Activated CD4-positive, CD25-positive, alpha-beta regulatory T cell treated with anti-CD3 and anti-CD28 coated beads, Interleukin-2, amount 50 U/mL, for 16 hours (primary cell): Measurements from ENCODE around the gene FYCO1.
"Not testable (repeated sequence)": the region's sequence is repeated elsewhere in the genome, so short reads cannot be mapped to it uniquely, and the experiment has no call there.

Source experiments
- DNase-seq: peaks from one replicate; pipeline ENCODE4 v3.0.0-alpha.2; 2020; ENCODE audit warnings: low read depth, low spot score

FYCO1 gene

GRCh38 chr3:46010519-46011113, 15.0 kb upstream of the FYCO1 start:
- no peak for DNase-seq

DNA sequence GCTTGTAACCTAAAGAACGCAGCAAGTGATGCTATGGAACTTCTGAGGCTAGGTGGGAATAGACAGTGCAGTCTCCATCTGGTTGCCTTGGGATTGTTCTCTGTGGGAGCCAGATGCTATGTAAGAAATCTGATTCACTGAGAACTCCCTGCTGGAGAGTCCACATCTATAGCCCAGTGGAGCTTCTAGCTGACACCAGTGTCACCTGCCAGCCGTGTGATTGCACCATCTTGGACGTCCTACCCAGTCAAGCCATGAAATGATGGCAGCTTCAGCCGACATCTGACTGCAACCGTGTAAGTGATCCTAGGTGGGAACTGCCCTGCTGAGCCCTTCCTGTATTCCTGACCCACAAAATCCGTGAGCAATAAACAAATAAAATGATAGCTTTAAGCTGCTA, 12.4 kb upstream of the FYCO1 start:
- no peak for DNase-seq

DNA sequence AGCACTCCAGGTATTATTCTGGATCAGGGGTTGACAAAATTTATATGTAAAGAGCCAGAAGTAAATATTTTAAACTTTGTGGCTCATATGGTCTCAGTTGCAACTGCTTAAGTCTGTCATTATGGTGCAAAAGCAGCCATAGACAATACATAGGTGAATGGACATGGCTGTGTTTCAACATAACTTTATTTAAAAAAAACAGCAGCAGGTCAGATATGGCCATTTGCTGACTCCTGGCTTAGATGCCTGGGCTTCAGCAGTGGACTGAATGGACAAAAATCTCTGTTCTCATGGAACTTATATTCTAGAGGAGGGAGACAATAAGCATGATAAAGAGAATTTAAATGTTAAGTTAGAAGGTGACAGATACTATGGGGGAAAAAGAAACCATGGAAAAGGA, 11.7 kb upstream of the FYCO1 start:
- no peak for DNase-seq

- no peak for DNase-seq
These were observed 10.8 kb upstream of the FYCO1 start for GRCh38 chr3:46006238-46007032.

GRCh38 chr3:46003706-46004105, 8.1 kb upstream of the FYCO1 start:
- not testable (repeated sequence) for DNase-seq

DNA sequence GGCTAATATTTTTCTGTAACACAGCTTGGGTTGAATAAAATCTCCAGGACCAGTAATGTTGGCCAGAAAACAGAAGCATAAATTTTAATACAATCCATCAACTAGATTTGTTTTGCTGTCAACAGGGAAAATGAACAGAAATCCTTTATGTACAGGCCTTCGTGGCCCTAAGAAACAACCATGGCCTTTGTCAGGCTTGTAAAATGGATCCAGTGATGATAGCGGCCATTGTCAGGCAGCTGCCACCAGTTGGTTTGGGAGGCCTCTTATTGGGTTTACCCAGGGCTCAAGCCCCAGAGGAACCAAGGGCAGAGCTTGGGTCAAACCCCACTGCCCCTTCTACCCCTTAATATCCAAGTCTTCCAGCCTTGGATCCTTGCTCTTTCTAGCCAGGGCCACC, 5.6 kb upstream of the FYCO1 start:
- no peak for DNase-seq

DNA sequence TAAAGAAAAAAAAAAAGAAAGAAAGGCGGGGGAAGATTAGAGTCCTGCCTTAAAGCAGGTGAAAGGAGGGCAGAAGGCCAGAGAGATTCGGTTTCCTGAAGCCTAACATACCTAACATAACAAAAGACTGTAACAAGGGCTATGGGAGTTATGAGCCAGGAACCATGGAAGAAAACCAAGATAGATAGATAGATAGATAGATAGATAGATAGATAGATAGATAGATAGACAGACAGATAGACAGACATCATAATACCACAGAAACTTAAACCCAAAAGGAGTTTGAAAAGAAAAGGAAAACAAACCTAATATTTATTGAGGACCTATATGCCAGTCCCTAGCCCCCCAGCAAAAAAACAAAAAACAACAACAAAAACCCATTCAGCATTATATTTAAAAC, 2.3 kb upstream of the FYCO1 start:
- DNase-seq: no peak

- not testable (repeated sequence) for DNase-seq
These were observed 1.9 kb upstream of the FYCO1 start for GRCh38 chr3:45997499-45997898.

DNA sequence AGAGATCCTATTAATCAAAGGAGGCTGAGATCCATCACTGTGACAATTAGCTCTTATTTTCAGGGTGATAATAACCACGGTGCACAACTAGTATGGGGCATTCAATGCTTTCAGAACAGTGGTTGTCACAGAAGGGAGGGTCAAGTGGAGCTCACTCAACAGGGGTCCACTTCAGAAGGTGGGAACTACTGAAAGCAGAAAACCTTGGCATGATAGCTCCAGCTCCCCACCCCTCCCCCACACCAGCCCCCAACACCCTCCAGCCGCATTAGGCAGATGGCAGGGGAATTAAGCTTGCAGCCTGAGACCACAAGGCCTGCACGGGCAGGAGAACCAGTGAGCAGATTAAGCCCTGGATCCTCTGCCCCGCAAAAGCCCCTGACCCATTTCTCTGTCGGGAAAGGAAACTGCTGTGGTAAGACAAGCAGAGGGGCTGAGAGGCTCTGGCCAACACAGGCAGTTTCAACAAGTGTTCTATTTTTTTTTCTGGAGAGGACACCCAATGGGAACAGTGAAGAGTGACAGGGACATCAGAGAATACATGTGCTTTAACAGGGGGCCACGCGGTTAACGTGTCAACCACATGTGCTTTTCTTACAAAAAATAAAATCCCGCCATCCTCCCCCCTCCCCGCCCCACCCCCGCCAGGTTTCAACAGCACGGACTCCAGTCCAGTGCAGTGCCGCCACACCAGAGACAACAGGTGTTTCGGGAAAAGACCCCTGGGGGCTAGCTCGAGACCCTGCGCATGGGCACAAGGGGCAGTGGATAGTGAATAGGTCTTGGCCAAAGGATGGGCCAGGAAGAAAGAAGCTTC, 997 bp downstream of the FYCO1 start:
- DNase-seq: no peak

DNA sequence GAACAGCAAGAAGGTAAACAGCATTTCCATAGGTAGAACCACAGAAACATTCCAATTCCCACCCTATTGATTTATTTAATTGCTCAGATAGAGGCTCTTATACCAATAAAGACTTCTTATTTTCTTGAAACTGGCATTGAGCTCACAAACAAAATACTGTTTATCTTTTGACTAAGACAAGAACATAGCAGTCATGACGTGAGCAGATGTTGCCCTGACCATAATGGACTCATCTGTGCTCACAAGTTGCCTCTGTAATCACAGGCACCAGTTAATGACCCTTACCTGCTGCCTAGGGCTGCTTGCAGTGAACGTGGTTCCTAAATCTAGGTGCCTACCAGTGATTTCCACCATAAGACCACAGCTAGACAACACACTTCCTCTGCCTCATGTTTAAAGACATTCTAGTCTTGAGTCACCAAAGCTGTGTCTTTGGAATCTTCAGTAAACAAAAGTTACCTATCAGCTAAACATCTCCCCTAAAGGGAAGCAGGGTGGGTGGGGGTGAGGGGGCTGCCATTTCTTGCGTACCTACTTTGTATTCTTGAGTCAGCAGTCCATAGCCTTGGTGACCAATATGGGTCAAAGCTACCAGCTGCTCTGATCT, 2.1 kb downstream of the FYCO1 start:
- DNase-seq: no peak

DNA sequence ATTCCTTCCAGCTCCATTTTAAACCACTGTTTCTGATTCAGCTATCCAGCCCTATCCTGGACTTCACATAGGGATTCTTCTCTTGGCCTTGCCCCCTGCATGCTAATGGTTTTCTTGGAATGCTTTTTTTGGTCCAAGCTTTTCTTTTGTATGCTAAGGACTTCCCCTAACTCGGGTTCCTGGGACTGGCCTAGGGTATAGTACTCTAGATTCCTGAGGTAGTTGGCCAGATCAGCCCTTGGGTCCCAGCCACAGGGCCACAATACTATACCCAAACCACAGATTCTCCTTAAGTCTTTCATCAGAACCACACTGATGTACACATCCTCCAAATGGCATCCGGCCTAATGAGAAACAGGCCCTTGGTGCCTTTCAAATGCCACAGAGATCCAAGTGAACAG, 2.8 kb downstream of the FYCO1 start:
- DNase-seq: no peak

DNA sequence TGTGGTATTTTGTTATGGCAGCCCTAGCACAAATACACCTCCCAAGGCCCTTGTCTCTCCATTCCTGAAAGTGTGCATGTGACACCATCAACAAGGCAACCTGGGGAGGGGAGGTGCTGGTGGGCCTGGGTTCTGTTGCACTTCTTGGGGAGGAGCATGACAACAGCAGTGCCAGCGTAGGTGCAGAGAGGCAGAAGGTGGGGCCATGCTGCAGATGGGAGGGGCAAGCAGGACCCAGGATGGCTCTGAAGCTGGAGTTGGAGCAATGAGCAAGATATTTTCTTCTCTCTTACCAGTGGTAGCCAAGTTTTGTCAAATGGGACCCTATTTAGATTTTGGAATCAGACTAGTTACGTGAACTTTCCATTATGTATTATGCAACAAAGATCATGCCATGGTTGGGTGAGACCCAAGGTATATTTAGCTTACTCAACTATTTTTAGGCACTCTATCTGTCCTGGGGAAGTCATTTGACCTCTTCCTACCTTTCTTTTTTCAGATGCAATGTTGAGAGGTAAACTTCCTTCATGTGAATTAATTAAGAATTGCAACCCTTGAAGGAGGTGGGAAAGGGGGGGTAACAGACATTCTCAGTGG, 3.4 kb downstream of the FYCO1 start:
- no peak for DNase-seq

DNA sequence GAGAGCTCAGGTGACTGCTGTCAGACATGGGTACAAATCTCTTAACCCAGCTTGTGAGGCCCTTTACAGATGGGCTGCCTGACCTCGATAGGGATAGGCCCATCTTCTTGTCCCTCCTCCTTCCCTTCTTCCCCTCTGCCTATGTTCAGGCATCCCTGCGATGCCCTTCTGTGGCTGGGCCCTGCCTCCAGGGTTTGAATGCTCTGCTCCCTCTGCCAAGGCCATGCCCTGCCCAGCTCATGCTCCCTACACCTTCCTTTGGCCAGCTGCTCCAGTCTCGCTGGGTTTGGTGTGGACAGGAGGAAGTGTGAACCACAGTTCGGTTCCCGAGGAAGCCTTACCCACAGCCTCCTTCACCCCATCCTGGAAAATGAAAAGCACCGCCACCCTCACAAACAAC, 4.3 kb downstream of the FYCO1 start:
- no peak for DNase-seq

DNA sequence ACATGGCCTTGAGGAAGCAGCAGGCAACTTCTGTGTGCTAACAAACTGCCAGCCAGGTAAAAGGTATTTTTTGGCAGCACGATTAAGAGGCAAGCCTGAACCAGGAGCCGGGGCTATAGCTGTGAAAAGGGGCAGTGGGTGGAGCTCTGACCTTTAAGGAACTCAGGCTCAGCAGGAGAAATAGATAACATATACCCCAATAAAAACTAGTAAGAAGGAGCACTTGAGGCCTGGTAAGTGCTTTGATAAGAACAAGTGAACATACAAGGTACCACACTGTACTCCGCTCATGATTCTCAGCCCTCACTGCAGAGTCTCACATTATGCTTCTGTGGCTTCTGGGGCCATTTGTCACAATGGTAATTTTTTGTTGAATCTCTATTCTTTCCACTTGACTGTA, 5.4 kb downstream of the FYCO1 start:
- DNase-seq: no peak

- no peak for DNase-seq
These were observed 6.8 kb downstream of the FYCO1 start for GRCh38 chr3:45988804-45989203.

- DNase-seq: no peak
These were observed 7.3 kb downstream of the FYCO1 start for GRCh38 chr3:45988362-45988761.

GRCh38 chr3:45987368-45988291, 8.0 kb downstream of the FYCO1 start:
- no peak for DNase-seq

- no peak for DNase-seq
These were observed 9.2 kb downstream of the FYCO1 start for GRCh38 chr3:45986303-45986982.

GRCh38 chr3:45985532-45986302, 9.9 kb downstream of the FYCO1 start:
- DNase-seq: no peak
